ENCODE results near the gene CDC42.

The CDC42 gene

GRCh38 chr1:22132517-22133235 is 80.2 kb downstream of the CDC42 start:
- no peak for DNase-seq

- peak; percentile 32 for DNase-seq
These were observed 80.9 kb downstream of the CDC42 start for GRCh38 chr1:22133247-22133930.

- DNase-seq = peak; percentile 37
These were observed 81.4 kb downstream of the CDC42 start for GRCh38 chr1:22133931-22134324.

GRCh38 chr1:22137004-22137720 is 84.7 kb downstream of the CDC42 start:
- no peak for DNase-seq

- DNase-seq = no peak
These were observed 86.6 kb downstream of the CDC42 start for GRCh38 chr1:22139066-22139594.

GRCh38 chr1:22139817-22140216 is 87.3 kb downstream of the CDC42 start:
- DNase-seq = no peak
